ENCODE data around the gene CLK2. TPM values are rescaled to one million over a fixed set of nuclear protein-coding genes. Genes with fewer than 3 reads are reported as not detected.

The CLK2 gene
- total and polyA plus RNA-seq, 2 of the 13 experiments (the other 11 are each of a cell fraction or from before 2014, with no cell fraction given) = 20.1 to 73.5 TPM

DNA sequence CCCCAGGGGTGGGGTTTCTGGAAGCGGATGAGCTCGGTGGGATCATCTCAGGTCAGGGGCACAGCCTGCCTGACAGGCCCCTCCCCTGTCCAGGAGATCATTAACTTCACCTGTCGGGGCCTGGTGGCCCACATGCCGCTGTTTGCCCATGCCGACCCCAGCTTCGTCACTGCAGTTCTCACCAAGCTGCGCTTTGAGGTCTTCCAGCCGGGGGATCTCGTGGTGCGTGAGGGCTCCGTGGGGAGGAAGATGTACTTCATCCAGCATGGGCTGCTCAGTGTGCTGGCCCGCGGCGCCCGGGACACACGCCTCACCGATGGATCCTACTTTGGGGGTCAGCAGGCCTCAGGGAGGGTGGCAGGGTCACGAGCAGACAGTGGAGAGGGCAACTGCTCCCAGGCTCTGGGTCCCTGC lies 12.3 kb upstream of the CLK2 start (continued):
- TF ChIP-seq, protein P1, sequence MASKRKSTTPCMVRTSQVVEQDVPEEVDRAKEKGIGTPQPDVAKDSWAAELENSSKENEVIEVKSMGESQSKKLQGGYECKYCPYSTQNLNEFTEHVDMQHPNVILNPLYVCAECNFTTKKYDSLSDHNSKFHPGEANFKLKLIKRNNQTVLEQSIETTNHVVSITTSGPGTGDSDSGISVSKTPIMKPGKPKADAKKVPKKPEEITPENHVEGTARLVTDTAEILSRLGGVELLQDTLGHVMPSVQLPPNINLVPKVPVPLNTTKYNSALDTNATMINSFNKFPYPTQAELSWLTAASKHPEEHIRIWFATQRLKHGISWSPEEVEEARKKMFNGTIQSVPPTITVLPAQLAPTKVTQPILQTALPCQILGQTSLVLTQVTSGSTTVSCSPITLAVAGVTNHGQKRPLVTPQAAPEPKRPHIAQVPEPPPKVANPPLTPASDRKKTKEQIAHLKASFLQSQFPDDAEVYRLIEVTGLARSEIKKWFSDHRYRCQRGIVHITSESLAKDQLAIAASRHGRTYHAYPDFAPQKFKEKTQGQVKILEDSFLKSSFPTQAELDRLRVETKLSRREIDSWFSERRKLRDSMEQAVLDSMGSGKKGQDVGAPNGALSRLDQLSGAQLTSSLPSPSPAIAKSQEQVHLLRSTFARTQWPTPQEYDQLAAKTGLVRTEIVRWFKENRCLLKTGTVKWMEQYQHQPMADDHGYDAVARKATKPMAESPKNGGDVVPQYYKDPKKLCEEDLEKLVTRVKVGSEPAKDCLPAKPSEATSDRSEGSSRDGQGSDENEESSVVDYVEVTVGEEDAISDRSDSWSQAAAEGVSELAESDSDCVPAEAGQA (IDR thresholded peaks at IDR 0.05; ENCODE audit: low read depth) = 0 out of 2 replicates have a peak, but pooled peaks have one; percentile 39
- TF ChIP-seq, protein P1 (CRISPR knock-in tag; IDR thresholded peaks at IDR 0.05; ENCODE audit: borderline replicate concordance) = no peak
- no peak for TF ChIP-seq MED8 (CRISPR knock-in tag; IDR thresholded peaks at IDR 0.05; ENCODE audit: insufficient replicate concordance)
- TF ChIP-seq PATZ1 (CRISPR knock-in tag; IDR thresholded peaks at IDR 0.05) = peak; percentile 33; the same call in 1 of the 2 replicates
- no peak for TF ChIP-seq HCFC1 (IDR thresholded peaks at IDR 0.05; ENCODE audit: low read depth, low read length)
- TF ChIP-seq ZHX1 (CRISPR knock-in tag; IDR thresholded peaks at IDR 0.05; ENCODE audit: low read depth) = peak; percentile 39; the same call in 1 of the 2 replicates
- peak; percentile 31 for TF ChIP-seq ASH2L (IDR thresholded peaks at IDR 0.05; ENCODE audit: insufficient read length, low read depth, low read length)
- peak; percentile 24; the same call in 1 of the 2 replicates for TF ChIP-seq MTA1 (CRISPR knock-in tag; IDR thresholded peaks at IDR 0.05; ENCODE audit: borderline replicate concordance)
- peak; percentile 40; the same call in 1 of the 2 replicates for TF ChIP-seq ZNF574 (CRISPR knock-in tag; IDR thresholded peaks at IDR 0.05)
- TF ChIP-seq ZNF740 (CRISPR knock-in tag; IDR thresholded peaks at IDR 0.05) = no peak
- TF ChIP-seq, protein P2, sequence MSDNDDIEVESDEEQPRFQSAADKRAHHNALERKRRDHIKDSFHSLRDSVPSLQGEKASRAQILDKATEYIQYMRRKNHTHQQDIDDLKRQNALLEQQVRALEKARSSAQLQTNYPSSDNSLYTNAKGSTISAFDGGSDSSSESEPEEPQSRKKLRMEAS (IDR thresholded peaks at IDR 0.05) = peak; percentile 73
- TF ChIP-seq ZNF788 (CRISPR knock-in tag; IDR thresholded peaks at IDR 0.05; ENCODE audit: borderline replicate concordance) = 0 out of 2 replicates have a peak, but pooled peaks have one; percentile 13
- TF ChIP-seq GABPB1 (CRISPR knock-in tag; IDR thresholded peaks at IDR 0.05) = 0 out of 2 replicates have a peak, but pooled peaks have one; percentile 41
- TF ChIP-seq MEIS2 (CRISPR knock-in tag; IDR thresholded peaks at IDR 0.05) = peak; percentile 51; the same call in 1 of the 2 replicates

Measured in HepG2 (cell line).